Activated CD4-positive, alpha-beta T cell treated with anti-CD3 and anti-CD28 coated beads for 24 hours (primary cell): ENCODE measurements around the gene PLEKHB2.
"Not testable (repeated sequence)": the region's sequence is repeated elsewhere in the genome, so short reads cannot be mapped to it uniquely, and the experiment has no call there.

Experiments used
- DNase-seq, 2 donors: peaks; one replicate each; pipeline ENCODE4 v3.0.0-alpha.2; 2020; ENCODE audit warnings: low read depth in 2 of 2

PLEKHB2 gene

DNA sequence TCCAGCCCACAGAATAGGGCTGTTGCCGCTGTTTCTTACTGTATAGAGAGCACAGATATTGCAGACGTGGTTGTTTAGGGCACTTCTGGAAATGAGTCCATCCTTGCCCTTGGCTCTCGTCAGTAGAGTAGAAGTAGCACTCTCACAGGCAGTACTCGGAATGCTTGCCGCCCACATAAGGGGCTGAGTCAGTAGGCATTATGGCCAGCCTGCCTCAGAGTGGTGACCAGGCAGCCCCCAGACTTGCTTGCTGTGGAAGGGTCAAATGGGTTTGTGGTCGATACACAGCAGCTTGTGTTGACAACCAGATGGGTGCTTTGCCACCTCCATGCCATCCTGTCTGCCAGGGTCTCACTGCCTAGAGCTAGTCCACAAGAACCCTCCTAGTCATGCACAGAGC lies 38.7 kb downstream of the PLEKHB2 start:
- DNase-seq = no peak

- DNase-seq = no peak
Observed at GRCh38 chr2:131145040-131145439, 39.9 kb downstream of the PLEKHB2 start.

GRCh38 chr2:131146231-131146630 lies 41.1 kb downstream of the PLEKHB2 start:
- DNase-seq = no peak

GRCh38 chr2:131146749-131147148 lies 41.6 kb downstream of the PLEKHB2 start:
- no peak for DNase-seq

GRCh38 chr2:131148426-131148825 lies 43.3 kb downstream of the PLEKHB2 start:
- no peak for DNase-seq

DNA sequence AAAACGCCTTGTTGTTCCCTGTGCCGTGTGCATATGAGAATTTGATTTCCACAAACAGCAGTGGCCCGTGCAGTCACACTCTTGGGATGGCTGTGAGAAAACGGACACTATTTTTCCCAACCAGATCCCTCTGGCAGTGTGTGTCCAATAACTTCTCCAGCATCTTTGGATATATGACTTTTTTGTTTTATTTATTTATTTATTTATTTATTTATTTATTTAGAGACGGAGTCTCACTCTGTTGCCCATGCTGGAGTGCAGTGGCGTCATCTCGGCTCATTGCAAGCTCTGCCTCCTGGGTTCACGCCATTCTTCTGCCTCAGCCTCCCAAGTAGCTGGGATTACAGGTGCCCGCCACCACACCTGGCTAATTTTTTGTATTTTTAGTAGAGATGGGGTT lies 45.0 kb downstream of the PLEKHB2 start:
- DNase-seq = not testable (repeated sequence)

DNA sequence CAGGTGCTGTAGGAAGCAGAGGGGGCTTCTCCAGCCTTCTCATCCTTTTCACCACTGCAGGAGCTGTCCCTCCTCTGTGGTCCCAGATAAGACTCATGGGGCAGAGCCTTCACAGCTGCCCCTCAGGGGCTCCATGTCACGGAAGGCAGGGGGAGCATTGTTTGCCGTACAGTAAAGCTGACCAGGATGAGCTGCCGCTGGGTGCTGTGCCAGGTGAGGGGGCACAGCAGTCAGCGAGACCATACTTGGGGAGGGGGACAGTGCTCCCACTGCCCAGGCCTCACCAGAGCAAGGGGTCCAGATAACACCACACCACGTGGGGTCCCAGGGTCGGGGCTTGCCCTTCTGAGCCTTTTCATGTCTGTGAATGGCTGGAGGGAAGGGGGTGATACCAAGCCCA lies 46.3 kb downstream of the PLEKHB2 start:
- DNase-seq = no peak

GRCh38 chr2:131152074-131152473 lies 46.9 kb downstream of the PLEKHB2 start:
- DNase-seq = no peak

GRCh38 chr2:131153529-131153928 lies 48.4 kb downstream of the PLEKHB2 start:
- no peak for DNase-seq

GRCh38 chr2:131154071-131154531 lies 49.0 kb downstream of the PLEKHB2 start:
- DNase-seq = peak; percentile 72 to 75

DNA sequence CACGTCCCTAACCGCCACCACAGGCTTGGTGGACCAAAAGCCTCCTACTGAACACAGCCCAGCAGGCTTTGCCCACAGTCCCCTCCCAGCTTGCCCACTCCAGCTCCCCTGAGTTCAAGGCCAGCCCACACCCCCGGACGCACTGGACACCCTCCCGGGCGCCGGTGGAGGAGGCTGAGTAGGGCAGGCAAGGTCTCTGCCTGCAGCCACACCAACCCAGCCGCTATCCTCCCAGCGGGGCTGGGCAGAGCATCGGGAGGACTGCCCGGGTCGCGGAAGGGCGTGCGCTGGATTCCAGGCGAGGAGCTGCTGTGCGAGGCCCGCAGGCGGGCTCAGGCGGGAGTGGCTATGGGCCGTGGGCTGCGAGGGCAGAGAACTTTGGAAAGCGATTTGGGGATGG lies 49.5 kb downstream of the PLEKHB2 start:
- DNase-seq = no peak

GRCh38 chr2:131155208-131155855 lies 50.2 kb downstream of the PLEKHB2 start:
- no peak for DNase-seq

DNA sequence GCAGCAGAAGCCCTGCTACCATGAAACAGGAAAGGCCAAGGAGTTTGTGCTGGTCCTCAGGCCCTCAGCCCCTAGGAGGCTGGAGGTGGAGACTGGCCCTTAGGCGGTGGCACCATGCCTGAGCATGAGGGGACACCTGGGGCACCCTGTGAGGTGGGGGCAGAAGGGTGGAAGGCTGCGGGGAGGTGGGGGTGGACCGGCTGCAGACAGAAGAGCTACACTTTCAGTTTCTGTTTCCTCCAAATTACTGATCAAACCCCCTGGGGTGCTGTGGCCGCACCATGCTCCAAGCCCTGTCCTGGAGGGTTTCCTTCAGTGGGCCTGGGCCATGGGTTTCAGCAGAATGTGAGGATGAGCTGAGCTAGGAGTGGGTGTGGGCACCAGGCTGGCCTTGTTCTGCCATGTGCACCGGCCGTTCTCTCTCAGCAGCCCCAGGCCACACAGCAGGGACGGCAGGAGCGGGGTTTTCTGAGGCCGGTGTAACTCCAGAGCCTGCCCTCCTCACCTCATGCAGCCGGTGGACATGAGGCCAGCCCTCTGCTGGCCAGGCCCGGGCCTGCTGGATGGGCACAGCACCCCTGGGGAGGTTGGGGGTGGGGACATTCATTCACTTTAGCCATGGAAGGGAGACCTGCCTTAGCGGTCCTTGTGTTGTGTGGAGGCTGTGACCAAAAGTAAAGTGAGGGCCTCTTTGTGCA lies 51.5 kb downstream of the PLEKHB2 start:
- DNase-seq = no peak

- DNase-seq = not testable (repeated sequence)
Observed at GRCh38 chr2:131165562-131165961, 60.4 kb downstream of the PLEKHB2 start.

DNA sequence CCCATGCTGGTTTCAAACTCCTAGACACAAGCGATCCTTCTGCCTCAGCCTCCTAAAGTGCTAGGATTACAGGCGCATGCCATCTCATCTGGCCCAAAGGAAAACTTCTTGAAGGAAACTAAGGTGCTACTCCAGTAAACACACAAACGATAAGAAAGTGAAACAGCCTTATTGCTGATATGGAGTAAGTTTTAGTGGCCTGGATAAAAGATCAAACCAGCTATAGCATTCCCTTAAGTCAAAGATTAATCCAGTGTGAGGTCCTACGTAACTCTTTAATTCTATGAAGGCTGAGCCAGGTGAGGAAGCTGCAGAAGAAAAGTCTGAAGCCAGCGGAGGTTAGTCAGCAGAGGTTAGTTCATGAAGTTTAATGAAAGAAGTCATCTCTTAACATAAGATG lies 63.4 kb downstream of the PLEKHB2 start:
- DNase-seq = no peak

DNA sequence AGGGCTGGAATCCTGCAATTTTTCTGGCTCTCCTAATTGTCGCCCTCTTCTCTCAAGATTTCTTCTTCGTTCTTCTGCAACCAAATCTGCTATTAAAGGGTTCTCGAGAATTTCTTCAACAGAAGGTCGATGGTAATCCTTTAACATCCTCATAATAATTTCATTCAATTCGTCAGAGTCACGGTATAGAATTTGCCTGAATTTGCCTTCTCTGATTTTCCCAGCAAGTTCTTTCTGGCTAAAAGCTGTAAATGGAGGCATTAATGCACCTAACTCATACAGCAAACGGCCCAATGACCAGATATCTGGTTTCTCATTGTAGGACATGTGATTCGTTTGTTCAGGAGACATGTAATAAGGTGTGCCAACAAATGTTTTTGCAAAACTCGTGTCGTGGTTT lies 72.9 kb downstream of the PLEKHB2 start:
- not testable (repeated sequence) for DNase-seq

DNA sequence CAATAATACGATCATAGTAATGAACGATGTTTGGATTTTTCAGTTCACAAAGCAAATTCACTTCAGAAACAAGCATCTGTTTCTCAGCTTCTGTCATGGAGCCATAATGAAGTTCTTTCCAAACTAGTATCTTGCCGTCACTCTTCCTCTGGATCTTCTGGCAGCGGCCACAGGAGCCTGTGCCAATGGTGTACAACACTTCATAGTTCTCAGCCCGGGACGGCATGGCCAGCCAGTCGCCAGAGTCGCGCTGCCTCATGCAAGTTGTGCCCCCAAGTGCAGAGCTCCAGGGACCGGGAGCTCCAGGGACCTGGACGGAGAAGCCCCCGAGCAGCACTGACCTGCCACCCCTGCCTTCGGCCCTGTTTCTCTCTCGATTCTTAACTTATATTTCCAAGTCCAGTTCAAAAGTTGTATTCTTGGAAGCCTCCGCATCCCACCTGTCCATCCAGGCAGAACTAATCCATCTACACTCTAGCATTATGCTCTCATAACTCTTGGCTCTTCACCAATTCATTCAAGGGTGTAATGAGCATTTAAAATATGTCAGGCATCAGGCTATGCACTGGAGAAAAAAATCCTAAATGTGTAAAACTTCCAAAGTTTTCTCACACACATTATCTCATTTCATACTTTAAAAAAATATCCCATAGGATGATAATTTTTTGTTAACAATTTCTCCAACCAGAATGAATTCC lies 73.7 kb downstream of the PLEKHB2 start:
- not testable (repeated sequence) for DNase-seq

GRCh38 chr2:131181451-131181850 lies 76.3 kb downstream of the PLEKHB2 start:
- not testable (repeated sequence) for DNase-seq

DNA sequence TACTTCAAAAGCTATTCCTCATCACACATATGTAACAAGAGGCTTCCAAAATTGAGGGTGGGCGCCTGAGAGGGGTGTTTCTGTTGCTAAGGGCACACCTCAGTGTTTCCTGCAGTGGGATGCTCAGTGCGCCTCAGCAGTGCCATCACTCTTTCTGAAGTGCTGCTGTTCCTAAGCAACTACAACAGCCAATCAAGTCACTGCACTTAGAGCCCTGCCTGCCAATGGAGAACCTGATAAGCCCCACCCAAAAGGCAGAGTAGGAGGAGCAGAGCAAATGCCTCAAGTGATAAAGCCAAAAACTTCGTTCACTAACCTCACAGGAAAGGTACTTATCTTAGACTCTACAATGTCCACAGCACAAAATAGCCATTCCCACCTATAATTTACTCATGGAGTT lies 88.3 kb downstream of the PLEKHB2 start:
- not testable (repeated sequence) for DNase-seq

- not testable (repeated sequence) for DNase-seq
Observed at GRCh38 chr2:131196186-131196585, 91.0 kb downstream of the PLEKHB2 start.
